ENCODE data around the gene SMIM41. TPM values are rescaled to one million over a fixed set of nuclear protein-coding genes. Genes with fewer than 3 reads are reported as not detected.

SMIM41 gene
- polyA plus RNA-seq, 1 donor from 2014 or later: not detected

GRCh38 chr12:52054231-52054832 lies 25.2 kb upstream of the SMIM41 start:
- H4K20me1 ChIP-seq (ENCODE audit: insufficient read depth): no peaks in the 10 kb centered on the region
- H3K79me2 ChIP-seq (replicated peaks; ENCODE audit: insufficient read depth, low read length): no peaks in the 10 kb centered on the region
- H3K9me3 ChIP-seq (ENCODE audit: low read length): no peaks in the 10 kb centered on the region
- H3K36me3 ChIP-seq (ENCODE audit: insufficient read depth, low read length): no peaks in the 10 kb centered on the region
- no peak overlapping the region for H3K27ac ChIP-seq (ENCODE audit: low read length)
- H2AFZ ChIP-seq (ENCODE audit: low read depth, low read length): no peak overlapping the region
- no peak for TF ChIP-seq SMC3 (conservative IDR thresholded peaks at IDR 0.05; ENCODE audit: poor library complexity)
- no peak for TF ChIP-seq CTCF (IDR thresholded peaks at IDR 0.05; ENCODE audit: poor library complexity, severe bottlenecking)
- TF ChIP-seq POLR2AphosphoS5 (IDR thresholded peaks at IDR 0.05): no peak
- no peak for TF ChIP-seq EP300 (conservative IDR thresholded peaks at IDR 0.05; ENCODE audit: poor library complexity, severe bottlenecking)
- no peak for TF ChIP-seq REST (IDR thresholded peaks at IDR 0.05; ENCODE audit: borderline replicate concordance)
- no peak for TF ChIP-seq RAD21 (conservative IDR thresholded peaks at IDR 0.05)
- TF ChIP-seq TAF1 (IDR thresholded peaks at IDR 0.05; ENCODE audit: low read depth): no peak
- TF ChIP-seq MXI1 (conservative IDR thresholded peaks at IDR 0.05; ENCODE audit: poor library complexity, severe bottlenecking): no peak
- TF ChIP-seq EZH2 (IDR thresholded peaks at IDR 0.05; ENCODE audit: borderline replicate concordance, insufficient read depth, low read length, poor library complexity, severe bottlenecking): no peak
- H3K9me2 ChIP-seq (ENCODE audit: insufficient read depth, low read length): no peaks in the 10 kb centered on the region
- H3K9ac ChIP-seq (ENCODE audit: low read length): no peak overlapping the region
- no peak overlapping the region for H3K4me3 ChIP-seq (ENCODE audit: low read length)
- no peak overlapping the region for H3K4me2 ChIP-seq (ENCODE audit: low read length)
- no peaks in the 10 kb centered on the region for H3F3A ChIP-seq (ENCODE audit: insufficient read depth, low read length, poor library complexity, severe bottlenecking)
- H3K27me3 ChIP-seq (ENCODE audit: insufficient read depth, low read depth, low read length): no peaks in the 10 kb centered on the region

- Histone ChIP-seq H3K27me3 (ENCODE audit: insufficient read depth, low read depth, low read length) (no peaks in the 10 kb centered on the region), H3K9ac (ENCODE audit: low read length) (no peak overlapping the region), H3K4me2 (ENCODE audit: low read length) (no peak overlapping the region), H4K20me1 (ENCODE audit: insufficient read depth) (no peaks in the 10 kb centered on the region), H3K9me2 (ENCODE audit: insufficient read depth, low read length) (no peaks in the 10 kb centered on the region), H3K79me2 (replicated peaks; ENCODE audit: insufficient read depth, low read length) (no peaks in the 10 kb centered on the region), H3K36me3 (ENCODE audit: insufficient read depth, low read length) (no peaks in the 10 kb centered on the region), H3K4me3 (ENCODE audit: low read length) (no peak overlapping the region), H3K9me3 (ENCODE audit: low read length) (no peaks in the 10 kb centered on the region), H3F3A (ENCODE audit: insufficient read depth, low read length, poor library complexity, severe bottlenecking) (no peaks in the 10 kb centered on the region), H2AFZ (ENCODE audit: low read depth, low read length) (no peak overlapping the region), H3K27ac (ENCODE audit: low read length) (no peak overlapping the region)
- no peak for TF ChIP-seq REST (IDR thresholded peaks at IDR 0.05; ENCODE audit: borderline replicate concordance)
- TF ChIP-seq SMC3 (conservative IDR thresholded peaks at IDR 0.05; ENCODE audit: poor library complexity): no peak
- TF ChIP-seq MXI1 (conservative IDR thresholded peaks at IDR 0.05; ENCODE audit: poor library complexity, severe bottlenecking): no peak
- TF ChIP-seq EZH2 (IDR thresholded peaks at IDR 0.05; ENCODE audit: borderline replicate concordance, insufficient read depth, low read length, poor library complexity, severe bottlenecking): no peak
- no peak for TF ChIP-seq POLR2AphosphoS5 (IDR thresholded peaks at IDR 0.05)
- no peak for TF ChIP-seq CTCF (IDR thresholded peaks at IDR 0.05; ENCODE audit: poor library complexity, severe bottlenecking)
- TF ChIP-seq RAD21 (conservative IDR thresholded peaks at IDR 0.05): no peak
- TF ChIP-seq TAF1 (IDR thresholded peaks at IDR 0.05; ENCODE audit: low read depth): no peak
- TF ChIP-seq EP300 (conservative IDR thresholded peaks at IDR 0.05; ENCODE audit: poor library complexity, severe bottlenecking): no peak
Observed at GRCh38 chr12:52054833-52055730, 24.4 kb upstream of the SMIM41 start.
